H1 (cell line): ENCODE results near the gene TBC1D32.

Experiments
- ASH2L ChIP-seq: fragments of 200-600, 300-600 bp; sonication (generic); IDR thresholded peaks from one replicate; pipeline ENCODE4 v1.7.1; 2017; ENCODE audit warnings: low read length
- POLR2A ChIP-seq, 2 experiments: IDR thresholded peaks; 1 replicate in 1 of 2; 2 replicates in 1 of 2; pipeline ENCODE4 v1.6.1; 2011; ENCODE audit warnings: low read depth in 2 of 2, low read length in 2 of 2, mild to moderate bottlenecking in 2 of 2; ENCODE audit errors: control extremely low read depth in 1 of 2
- SIN3A ChIP-seq, 2 experiments: IDR thresholded peaks in 1 of 2; conservative IDR thresholded peaks in 1 of 2; 2 replicates each; pipeline ENCODE4 v1.6.1; 2011 to 2012; ENCODE audit warnings: low read length in 2 of 2, improper control_type of control experiment in 1 of 2, low read depth in 1 of 2, mild to moderate bottlenecking in 1 of 2
- TAF1 ChIP-seq: IDR thresholded peaks from 2 replicates; pipeline ENCODE4 v1.6.1; 2011; ENCODE audit warnings: mild to moderate bottlenecking, low read depth, low read length
- TF ChIP-seq, protein P1 (sequence below), 3 experiments: IDR thresholded peaks; 1 replicate in 2 of 3; 2 replicates in 1 of 3; pipeline versions ENCODE4 v1.5.1 to v1.6.1; 2011; ENCODE audit warnings: low read length in 3 of 3, mild to moderate bottlenecking in 3 of 3, inconsistent platforms in 2 of 3, low read depth in 1 of 3, moderate library complexity in 1 of 3; ENCODE audit not compliant: insufficient read depth in 1 of 3; ENCODE audit errors: control extremely low read depth in 1 of 3

GRCh38 chr6:121042766-121043165 is 291.5 kb downstream of the TBC1D32 start:
- TF ChIP-seq ASH2L = no peak
- TF ChIP-seq, protein P1, sequence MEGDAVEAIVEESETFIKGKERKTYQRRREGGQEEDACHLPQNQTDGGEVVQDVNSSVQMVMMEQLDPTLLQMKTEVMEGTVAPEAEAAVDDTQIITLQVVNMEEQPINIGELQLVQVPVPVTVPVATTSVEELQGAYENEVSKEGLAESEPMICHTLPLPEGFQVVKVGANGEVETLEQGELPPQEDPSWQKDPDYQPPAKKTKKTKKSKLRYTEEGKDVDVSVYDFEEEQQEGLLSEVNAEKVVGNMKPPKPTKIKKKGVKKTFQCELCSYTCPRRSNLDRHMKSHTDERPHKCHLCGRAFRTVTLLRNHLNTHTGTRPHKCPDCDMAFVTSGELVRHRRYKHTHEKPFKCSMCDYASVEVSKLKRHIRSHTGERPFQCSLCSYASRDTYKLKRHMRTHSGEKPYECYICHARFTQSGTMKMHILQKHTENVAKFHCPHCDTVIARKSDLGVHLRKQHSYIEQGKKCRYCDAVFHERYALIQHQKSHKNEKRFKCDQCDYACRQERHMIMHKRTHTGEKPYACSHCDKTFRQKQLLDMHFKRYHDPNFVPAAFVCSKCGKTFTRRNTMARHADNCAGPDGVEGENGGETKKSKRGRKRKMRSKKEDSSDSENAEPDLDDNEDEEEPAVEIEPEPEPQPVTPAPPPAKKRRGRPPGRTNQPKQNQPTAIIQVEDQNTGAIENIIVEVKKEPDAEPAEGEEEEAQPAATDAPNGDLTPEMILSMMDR (IDR thresholded peaks at IDR 0.05; ENCODE audit: control extremely low read depth in 1 of 3, insufficient read depth in 1 of 3, low read depth in 1 of 3, low read length in 3 of 3) = no peak
- TF ChIP-seq POLR2A (IDR thresholded peaks at IDR 0.05; ENCODE audit: control extremely low read depth in 1 of 2, low read depth in 2 of 2, low read length in 2 of 2) = no peak
- no peak for TF ChIP-seq TAF1
- no peak for TF ChIP-seq SIN3A (conservative IDR thresholded peaks at IDR 0.05 in 1 of 2, IDR thresholded peaks at IDR 0.05 in 1 of 2; ENCODE audit: low read depth in 1 of 2, low read length in 2 of 2)
